ENCODE results near the gene PDE6C. TPM values are rescaled to one million over a fixed set of nuclear protein-coding genes. Genes with fewer than 3 reads are reported as not detected.

The PDE6C gene
- total RNA-seq, 1 donor from 2014 or later: not detected

DNA sequence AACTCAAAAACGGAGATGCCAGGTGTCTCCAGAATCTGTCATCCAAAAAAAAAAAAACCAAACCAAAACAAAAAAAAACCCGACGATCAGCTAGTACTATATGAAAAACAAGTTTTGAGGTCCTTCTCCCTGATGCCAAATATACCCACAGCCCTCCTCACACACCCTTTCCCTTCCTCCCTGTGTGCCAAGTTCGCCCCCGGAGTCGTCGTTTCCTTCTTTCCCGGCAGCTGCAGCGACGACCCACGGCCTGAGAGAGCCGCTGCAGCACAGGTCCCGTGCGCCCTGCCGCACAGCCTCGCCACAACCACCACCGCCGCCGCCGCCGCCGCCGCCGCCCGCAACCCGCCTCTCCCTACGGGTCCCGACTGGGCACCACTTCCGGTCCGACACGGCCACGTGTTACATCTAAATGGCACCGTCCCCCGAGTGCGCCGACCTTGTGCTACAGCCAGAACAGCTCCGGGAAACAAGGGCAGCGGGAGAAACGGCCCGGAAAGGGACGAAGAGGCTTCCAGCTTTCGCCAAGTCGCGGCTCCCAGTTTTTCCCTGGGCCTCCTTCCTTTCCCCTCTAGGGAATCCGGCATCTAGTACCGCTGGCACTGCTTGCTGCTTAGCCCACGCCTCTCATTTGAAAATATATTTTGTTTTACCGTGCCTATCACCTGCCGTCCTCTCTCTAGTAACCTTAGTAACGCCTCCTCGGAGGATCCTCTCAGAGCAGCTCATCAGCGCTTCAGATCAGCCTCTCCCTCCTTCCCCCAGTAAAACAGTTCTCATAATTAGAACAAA is 90.1 kb downstream of the PDE6C start, which contains the start of gene FRA10AC1:
Gene FRA10AC1 (minus strand): TSS at position 383 of the 792 bp plus-strand sequence. CDS start 2,486 bp downstream, outside the sequence.
- H3K4me3 Mint-ChIP-seq: no peak within 1 kb of the TSS
- no peaks in the 10 kb centered on the region for H3K9me3 Mint-ChIP-seq
- H3K4me1 Mint-ChIP-seq: peaks cover 3% of the 10 kb centered on the region
- TF ChIP-seq, protein P1, sequence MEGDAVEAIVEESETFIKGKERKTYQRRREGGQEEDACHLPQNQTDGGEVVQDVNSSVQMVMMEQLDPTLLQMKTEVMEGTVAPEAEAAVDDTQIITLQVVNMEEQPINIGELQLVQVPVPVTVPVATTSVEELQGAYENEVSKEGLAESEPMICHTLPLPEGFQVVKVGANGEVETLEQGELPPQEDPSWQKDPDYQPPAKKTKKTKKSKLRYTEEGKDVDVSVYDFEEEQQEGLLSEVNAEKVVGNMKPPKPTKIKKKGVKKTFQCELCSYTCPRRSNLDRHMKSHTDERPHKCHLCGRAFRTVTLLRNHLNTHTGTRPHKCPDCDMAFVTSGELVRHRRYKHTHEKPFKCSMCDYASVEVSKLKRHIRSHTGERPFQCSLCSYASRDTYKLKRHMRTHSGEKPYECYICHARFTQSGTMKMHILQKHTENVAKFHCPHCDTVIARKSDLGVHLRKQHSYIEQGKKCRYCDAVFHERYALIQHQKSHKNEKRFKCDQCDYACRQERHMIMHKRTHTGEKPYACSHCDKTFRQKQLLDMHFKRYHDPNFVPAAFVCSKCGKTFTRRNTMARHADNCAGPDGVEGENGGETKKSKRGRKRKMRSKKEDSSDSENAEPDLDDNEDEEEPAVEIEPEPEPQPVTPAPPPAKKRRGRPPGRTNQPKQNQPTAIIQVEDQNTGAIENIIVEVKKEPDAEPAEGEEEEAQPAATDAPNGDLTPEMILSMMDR (conservative IDR thresholded peaks at IDR 0.05): peak; percentile 66
- H3K27me3 Mint-ChIP-seq (ENCODE audit: low read depth): no peaks in the 10 kb centered on the region
- H3K27ac Mint-ChIP-seq (ENCODE audit: unreplicated experiment): no peak within 1 kb of the TSS
- no peaks in the 10 kb centered on the region for H3K36me3 Mint-ChIP-seq (ENCODE audit: low read depth)
- peak; percentile 95 for DNase-seq (ENCODE audit: low read depth, low spot score)

- peaks cover 3% of the 10 kb centered on the region for H3K4me1 Mint-ChIP-seq
- no peak overlapping the region for H3K27ac Mint-ChIP-seq (ENCODE audit: unreplicated experiment)
- DNase-seq (ENCODE audit: low read depth, low spot score): no peak
- no peaks in the 10 kb centered on the region for H3K36me3 Mint-ChIP-seq (ENCODE audit: low read depth)
- TF ChIP-seq, protein P1 (conservative IDR thresholded peaks at IDR 0.05): no peak
- H3K27me3 Mint-ChIP-seq (ENCODE audit: low read depth): no peaks in the 10 kb centered on the region
- H3K4me3 Mint-ChIP-seq: no peak overlapping the region
- H3K9me3 Mint-ChIP-seq: no peaks in the 10 kb centered on the region
These were observed 90.7 kb downstream of the PDE6C start for GRCh38 chr10:93703066-93703465.

DNA sequence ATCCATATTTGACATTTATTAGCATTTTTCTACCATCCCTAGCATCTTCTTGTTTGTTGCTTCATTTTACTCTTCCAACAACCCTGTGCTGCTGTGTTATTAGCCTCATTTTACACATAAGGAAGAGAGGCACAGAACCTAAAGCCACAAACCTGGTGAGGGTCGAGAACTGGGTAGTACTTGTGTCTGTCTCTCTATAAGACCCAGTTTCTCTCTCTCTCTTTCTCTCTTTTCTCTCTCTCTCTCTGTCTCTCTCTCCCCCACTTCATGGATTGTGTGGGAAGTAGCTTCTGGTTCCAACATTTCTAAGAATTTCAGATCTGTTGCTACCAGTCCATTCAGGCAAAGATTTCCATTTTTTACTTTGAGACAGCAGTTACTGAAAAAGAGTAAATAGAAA is 91.5 kb downstream of the PDE6C start:
- TF ChIP-seq, protein P1 (conservative IDR thresholded peaks at IDR 0.05): no peak
- Mint-ChIP-seq H3K4me3 (peak overlapping the region; percentile 72), H3K27ac (ENCODE audit: unreplicated experiment) (no peak overlapping the region)

GRCh38 chr10:93704451-93704850 is 92.1 kb downstream of the PDE6C start:
- no peaks in the 10 kb centered on the region for H3K27me3 Mint-ChIP-seq (ENCODE audit: low read depth)

More for the DNA sequence above, 91.5 kb downstream of the PDE6C start:
- Mint-ChIP-seq H3K27me3 (ENCODE audit: low read depth) (no peaks in the 10 kb centered on the region), H3K36me3 (ENCODE audit: low read depth) (no peaks in the 10 kb centered on the region), H3K9me3 (no peaks in the 10 kb centered on the region), H3K4me1 (peaks cover 3% of the 10 kb centered on the region)
- DNase-seq (ENCODE audit: low read depth, low spot score): no peak

DNA sequence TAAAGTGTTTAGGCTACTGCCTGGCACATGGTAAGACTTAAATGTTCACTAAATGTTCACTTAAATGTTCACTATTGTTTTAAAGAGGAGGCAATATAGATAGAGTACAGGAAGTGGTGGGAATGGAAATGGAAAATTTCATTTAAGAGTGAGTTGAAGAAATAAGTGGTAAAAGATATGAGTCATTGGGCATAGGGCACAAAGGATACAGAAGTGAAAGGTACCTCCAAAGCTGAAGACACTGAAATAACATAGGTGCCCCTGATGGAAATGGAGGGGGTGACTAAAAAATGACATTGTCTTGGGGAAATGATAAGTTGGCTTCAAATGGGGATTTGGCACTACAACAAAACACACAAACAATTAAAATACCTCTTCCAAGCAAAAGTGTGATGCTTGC is 95.3 kb downstream of the PDE6C start:
- Mint-ChIP-seq H3K4me3 (no peak overlapping the region), H3K36me3 (ENCODE audit: low read depth) (no peaks in the 10 kb centered on the region), H3K4me1 (peaks cover 3% of the 10 kb centered on the region), H3K27ac (ENCODE audit: unreplicated experiment) (no peak overlapping the region), H3K9me3 (peaks cover under 1% of the 10 kb centered on the region), H3K27me3 (ENCODE audit: low read depth) (no peaks in the 10 kb centered on the region)
- TF ChIP-seq, protein P1 (conservative IDR thresholded peaks at IDR 0.05): no peak
- DNase-seq (ENCODE audit: low read depth, low spot score): no peak

More at GRCh38 chr10:93704451-93704850, 92.1 kb downstream of the PDE6C start:
- DNase-seq (ENCODE audit: low read depth, low spot score): no peak
- Mint-ChIP-seq H3K9me3 (no peaks in the 10 kb centered on the region), H3K36me3 (ENCODE audit: low read depth) (no peaks in the 10 kb centered on the region), H3K4me1 (peaks cover 3% of the 10 kb centered on the region), H3K27ac (ENCODE audit: unreplicated experiment) (no peak overlapping the region), H3K4me3 (no peak overlapping the region)
- TF ChIP-seq, protein P1 (conservative IDR thresholded peaks at IDR 0.05): no peak

Measured in neural crest cell (in vitro differentiated cells).